Peyer's patch (tissue), 4 donors: ENCODE measurements around the gene TMEM238.

Experiments used
- POLR2A ChIP-seq, 2 donors: fragments of 450-650 bp; IDR thresholded peaks; one replicate each; pipeline ENCODE4 v1.5.1; 2017; ENCODE audit warnings: antibody characterized with exemption in 2 of 2, mild to moderate bottlenecking in 2 of 2, moderate library complexity in 2 of 2
- TF ChIP-seq, protein P1 (sequence below), 6 experiments: fragments of 450-650 bp in 4 of 6; fragments of 200-600 bp in 2 of 6; sonication (generic) in 1 of 6; IDR thresholded peaks; one replicate each; pipeline ENCODE4 v1.5.1; 2017 to 2019; ENCODE audit warnings: antibody characterized with exemption in 6 of 6, mild to moderate bottlenecking in 3 of 6, moderate library complexity in 1 of 6

- TF ChIP-seq POLR2A (IDR thresholded peaks at IDR 0.05) = no peak
- TF ChIP-seq, protein P1, sequence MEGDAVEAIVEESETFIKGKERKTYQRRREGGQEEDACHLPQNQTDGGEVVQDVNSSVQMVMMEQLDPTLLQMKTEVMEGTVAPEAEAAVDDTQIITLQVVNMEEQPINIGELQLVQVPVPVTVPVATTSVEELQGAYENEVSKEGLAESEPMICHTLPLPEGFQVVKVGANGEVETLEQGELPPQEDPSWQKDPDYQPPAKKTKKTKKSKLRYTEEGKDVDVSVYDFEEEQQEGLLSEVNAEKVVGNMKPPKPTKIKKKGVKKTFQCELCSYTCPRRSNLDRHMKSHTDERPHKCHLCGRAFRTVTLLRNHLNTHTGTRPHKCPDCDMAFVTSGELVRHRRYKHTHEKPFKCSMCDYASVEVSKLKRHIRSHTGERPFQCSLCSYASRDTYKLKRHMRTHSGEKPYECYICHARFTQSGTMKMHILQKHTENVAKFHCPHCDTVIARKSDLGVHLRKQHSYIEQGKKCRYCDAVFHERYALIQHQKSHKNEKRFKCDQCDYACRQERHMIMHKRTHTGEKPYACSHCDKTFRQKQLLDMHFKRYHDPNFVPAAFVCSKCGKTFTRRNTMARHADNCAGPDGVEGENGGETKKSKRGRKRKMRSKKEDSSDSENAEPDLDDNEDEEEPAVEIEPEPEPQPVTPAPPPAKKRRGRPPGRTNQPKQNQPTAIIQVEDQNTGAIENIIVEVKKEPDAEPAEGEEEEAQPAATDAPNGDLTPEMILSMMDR (IDR thresholded peaks at IDR 0.05) = no peak
Observed at GRCh38 chr19:55389386-55390317, 5.6 kb upstream of the TMEM238 start.
